Body of pancreas (tissue), 4 donors: Measurements from ENCODE around the gene SEC22C.

Experiments
- POLR2A ChIP-seq, 3 donors: fragments of 450-650 bp; IDR thresholded peaks; one replicate each; pipeline ENCODE4 v1.6.1; 2016; ENCODE audit warnings: antibody characterized with exemption in 3 of 3, mild to moderate bottlenecking in 2 of 3
- TF ChIP-seq, protein P1 (sequence below), 7 experiments: fragments of 450-650 bp in 4 of 7; fragments of 200-600 bp in 3 of 7; sonication (generic) in 3 of 7; IDR thresholded peaks; one replicate each; pipeline ENCODE4 v1.5.1; 2016 to 2019; ENCODE audit warnings: antibody characterized with exemption in 7 of 7

DNA sequence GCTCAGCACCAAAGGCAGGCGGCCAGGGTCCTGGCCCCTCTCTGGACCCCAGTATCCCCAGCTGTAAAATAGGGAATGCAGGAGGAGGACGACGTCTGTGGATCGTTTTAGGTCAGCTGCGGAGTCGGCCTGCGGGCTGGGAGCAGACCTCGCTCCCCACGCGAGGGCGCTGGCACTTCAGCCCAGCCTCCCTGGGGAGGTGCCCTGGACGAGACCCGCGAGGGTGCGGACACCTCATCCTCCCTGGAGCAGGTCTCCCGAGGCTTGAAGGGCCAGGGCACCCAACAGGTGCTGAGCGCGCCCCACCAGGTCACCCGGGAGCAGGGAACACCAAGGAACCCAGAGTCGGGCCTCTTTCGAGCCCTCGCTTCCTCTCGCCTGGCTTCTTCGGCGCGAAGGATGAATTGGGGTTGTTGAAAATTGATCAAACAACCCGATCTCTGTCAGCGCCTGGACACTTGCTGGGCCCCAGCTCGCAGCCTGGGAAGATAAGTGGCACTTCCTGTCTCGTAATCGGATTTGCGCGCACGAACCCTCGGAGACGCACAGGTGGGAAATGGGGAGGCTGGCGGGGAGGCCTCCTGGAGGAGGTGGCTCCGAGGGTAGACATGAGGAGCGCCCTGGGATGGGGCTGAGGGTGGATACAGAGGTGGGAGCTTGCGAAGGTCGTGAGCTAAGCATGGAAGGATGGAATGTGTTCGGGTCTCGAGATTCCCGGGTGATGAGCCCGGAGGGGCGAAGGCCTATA lies 79.9 kb downstream of the SEC22C start:
- TF ChIP-seq, protein P1, sequence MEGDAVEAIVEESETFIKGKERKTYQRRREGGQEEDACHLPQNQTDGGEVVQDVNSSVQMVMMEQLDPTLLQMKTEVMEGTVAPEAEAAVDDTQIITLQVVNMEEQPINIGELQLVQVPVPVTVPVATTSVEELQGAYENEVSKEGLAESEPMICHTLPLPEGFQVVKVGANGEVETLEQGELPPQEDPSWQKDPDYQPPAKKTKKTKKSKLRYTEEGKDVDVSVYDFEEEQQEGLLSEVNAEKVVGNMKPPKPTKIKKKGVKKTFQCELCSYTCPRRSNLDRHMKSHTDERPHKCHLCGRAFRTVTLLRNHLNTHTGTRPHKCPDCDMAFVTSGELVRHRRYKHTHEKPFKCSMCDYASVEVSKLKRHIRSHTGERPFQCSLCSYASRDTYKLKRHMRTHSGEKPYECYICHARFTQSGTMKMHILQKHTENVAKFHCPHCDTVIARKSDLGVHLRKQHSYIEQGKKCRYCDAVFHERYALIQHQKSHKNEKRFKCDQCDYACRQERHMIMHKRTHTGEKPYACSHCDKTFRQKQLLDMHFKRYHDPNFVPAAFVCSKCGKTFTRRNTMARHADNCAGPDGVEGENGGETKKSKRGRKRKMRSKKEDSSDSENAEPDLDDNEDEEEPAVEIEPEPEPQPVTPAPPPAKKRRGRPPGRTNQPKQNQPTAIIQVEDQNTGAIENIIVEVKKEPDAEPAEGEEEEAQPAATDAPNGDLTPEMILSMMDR (IDR thresholded peaks at IDR 0.05) = peak; percentile 33 to 65 (median 61)
- no peak for TF ChIP-seq POLR2A (IDR thresholded peaks at IDR 0.05)
